ENCODE measurements around the gene GRAMD1B. TPM values are rescaled to one million over a fixed set of nuclear protein-coding genes. Genes with fewer than 3 reads are reported as not detected.
"Not testable (repeated sequence)": the region's sequence is repeated elsewhere in the genome, so short reads cannot be mapped to it uniquely, and the experiment has no call there.

GRAMD1B gene
- total RNA-seq, 4 donors from 2014 or later, result 0.08 to 0.64 (median 0.42) TPM

DNA sequence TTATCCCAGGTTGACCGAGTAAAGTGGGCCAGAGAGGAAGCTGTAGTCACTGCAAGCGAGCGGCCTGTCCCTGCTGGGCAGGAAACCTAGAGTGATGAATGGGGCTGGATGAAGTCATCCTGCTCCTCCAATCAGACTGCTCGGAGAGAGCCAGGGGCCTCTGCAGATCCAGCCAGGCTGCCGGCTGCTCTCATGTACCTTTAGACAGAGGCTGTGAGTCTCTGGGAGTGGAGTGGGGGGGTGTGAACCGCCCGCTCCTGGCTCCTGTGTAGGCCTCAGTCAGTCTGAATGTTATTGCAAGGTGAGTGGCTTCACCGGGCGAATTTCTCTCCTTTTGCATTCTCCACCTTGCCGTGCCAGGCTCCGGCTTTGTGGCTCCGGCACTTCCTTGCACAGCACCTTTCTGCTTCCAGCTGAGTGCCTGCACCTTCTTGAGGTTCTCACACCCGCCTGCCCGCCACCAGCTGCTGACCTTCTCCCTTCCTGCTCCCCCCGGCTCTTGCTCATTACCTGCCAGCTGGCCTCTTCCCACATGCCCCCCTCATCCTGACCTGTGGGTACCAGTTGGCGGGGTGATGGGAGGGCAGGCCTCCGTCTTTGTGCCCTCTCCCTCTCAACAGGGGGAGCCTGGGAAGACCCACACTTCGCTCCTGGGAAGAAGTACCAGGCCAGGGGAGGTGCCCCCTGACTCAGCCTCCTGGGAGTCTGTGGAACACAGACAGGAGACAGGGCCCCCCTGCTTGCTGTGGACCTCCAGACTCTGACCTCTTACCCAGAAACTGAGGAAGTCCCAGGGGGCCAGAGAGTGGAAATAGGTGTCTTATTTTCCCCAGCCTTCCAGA is 79.9 kb downstream of the GRAMD1B start:
- H3K4me1 ChIP-seq, result peaks cover 8% of the 10 kb centered on the region
- H3K4me3 ChIP-seq, result no peak overlapping the region
- H3K27ac ChIP-seq, result no peak overlapping the region
- no peaks in the 10 kb centered on the region for H3K36me3 ChIP-seq
- 78% methylated on average over 11 of the region's 18 CpGs for WGBS
- no peaks in the 10 kb centered on the region for H3K27me3 ChIP-seq
- TF ChIP-seq CTCF (IDR thresholded peaks at IDR 0.05), result no peak
- TF ChIP-seq POLR2A (IDR thresholded peaks at IDR 0.05), result no peak
- no peak for TF ChIP-seq POLR2AphosphoS5 (IDR thresholded peaks at IDR 0.05)
- no peak for TF ChIP-seq EP300 (IDR thresholded peaks at IDR 0.05)
- no peaks in the 10 kb centered on the region for H3K9me3 ChIP-seq
- no peak for DNase-seq (ENCODE audit: low spot score in 2 of 2)

DNA sequence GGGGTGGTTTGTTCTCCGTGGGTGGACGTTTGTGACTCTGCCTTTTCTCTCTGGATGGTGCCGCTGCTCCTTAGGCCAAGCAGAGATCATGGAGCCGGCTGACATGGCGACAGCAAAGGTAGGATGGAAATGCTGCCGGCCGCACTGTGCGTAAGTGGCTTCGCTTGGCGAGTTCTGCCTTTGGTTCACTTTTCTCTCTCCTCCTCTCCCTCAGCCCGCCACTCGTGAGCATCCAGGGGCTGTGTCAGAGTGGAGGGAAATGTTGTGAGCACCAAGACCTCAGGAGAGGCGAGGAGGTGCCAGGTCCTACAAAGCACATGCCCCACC is 80.5 kb downstream of the GRAMD1B start:
- no peak overlapping the region for H3K4me3 ChIP-seq
- no peaks in the 10 kb centered on the region for H3K9me3 ChIP-seq
- no peaks in the 10 kb centered on the region for H3K36me3 ChIP-seq
- DNase-seq (ENCODE audit: low spot score in 2 of 2), result no peak
- H3K27ac ChIP-seq, result no peak overlapping the region
- WGBS, result 88% methylated on average over 12 of the region's 13 CpGs
- TF ChIP-seq POLR2A (IDR thresholded peaks at IDR 0.05), result no peak
- no peak for TF ChIP-seq CTCF (IDR thresholded peaks at IDR 0.05)
- no peak for TF ChIP-seq POLR2AphosphoS5 (IDR thresholded peaks at IDR 0.05)
- no peak for TF ChIP-seq EP300 (IDR thresholded peaks at IDR 0.05)
- no peaks in the 10 kb centered on the region for H3K27me3 ChIP-seq
- H3K4me1 ChIP-seq, result peaks cover 8% of the 10 kb centered on the region

- H3K9me3 ChIP-seq, result no peaks in the 10 kb centered on the region
- H3K27ac ChIP-seq, result no peak overlapping the region
- H3K4me3 ChIP-seq, result no peak overlapping the region
- 18% methylated on average over 13 of the region's 14 CpGs for WGBS
- H3K36me3 ChIP-seq, result no peaks in the 10 kb centered on the region
- H3K27me3 ChIP-seq, result no peaks in the 10 kb centered on the region
- TF ChIP-seq CTCF (IDR thresholded peaks at IDR 0.05) (peak; percentile 57 to 90), POLR2A (IDR thresholded peaks at IDR 0.05) (no peak), EP300 (IDR thresholded peaks at IDR 0.05) (no peak), POLR2AphosphoS5 (IDR thresholded peaks at IDR 0.05) (no peak)
- H3K4me1 ChIP-seq, result peaks cover 8% of the 10 kb centered on the region
- peak; percentile 80 to 86 for DNase-seq (ENCODE audit: low spot score in 2 of 2)
Measured at GRCh38 chr11:123511037-123511870, 81.2 kb downstream of the GRAMD1B start.

GRCh38 chr11:123513309-123513708 is 83.2 kb downstream of the GRAMD1B start:
- H3K9me3 ChIP-seq; H3K4me3 ChIP-seq; H3K36me3 ChIP-seq; H3K27ac ChIP-seq; H3K27me3 ChIP-seq; DNase-seq (ENCODE audit: low spot score in 2 of 2); H3K4me1 ChIP-seq: not testable (repeated sequence)

DNA sequence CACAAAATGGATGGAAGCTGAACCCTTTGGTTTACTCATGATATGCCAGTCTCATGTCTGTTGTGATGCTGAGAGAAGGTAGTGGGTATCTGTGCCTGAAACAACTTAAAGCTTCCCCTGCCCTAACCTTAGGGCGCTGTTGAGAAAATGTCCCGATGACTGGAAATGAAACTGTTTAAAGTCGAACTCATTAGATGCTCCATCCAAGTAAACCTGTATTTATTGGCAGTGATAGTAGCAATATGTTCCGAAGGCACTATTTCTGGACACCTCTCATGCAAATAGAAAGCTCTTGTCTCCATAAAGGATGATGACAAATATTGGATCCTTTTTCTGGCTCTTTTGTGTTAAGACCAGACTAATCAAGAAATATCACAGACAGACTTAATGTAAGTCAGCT is 86.2 kb downstream of the GRAMD1B start:
- TF ChIP-seq CTCF (IDR thresholded peaks at IDR 0.05) (no peak), POLR2A (IDR thresholded peaks at IDR 0.05) (no peak), EP300 (IDR thresholded peaks at IDR 0.05) (no peak), POLR2AphosphoS5 (IDR thresholded peaks at IDR 0.05) (no peak)

More for the DNA sequence above, 86.2 kb downstream of the GRAMD1B start:
- Histone ChIP-seq H3K4me3 (no peak overlapping the region), H3K9me3 (no peaks in the 10 kb centered on the region), H3K4me1 (peaks cover 4% of the 10 kb centered on the region), H3K36me3 (no peaks in the 10 kb centered on the region), H3K27ac (no peak overlapping the region), H3K27me3 (peaks cover 20% of the 10 kb centered on the region)
- DNase-seq (ENCODE audit: low spot score in 2 of 2), result no peak
- WGBS, result 92% methylated on average over 4 of the region's 4 CpGs

All from suprapubic skin (tissue), 4 donors.